SK-N-SH (cell line): ENCODE data around the gene CGB8. TPM values are rescaled to one million over a fixed set of nuclear protein-coding genes. Genes with fewer than 3 reads are reported as not detected.
A peak's percentile ranks its signal among the peaks of the same experiment; 100 is the strongest.

Experiments used
- CTCF ChIA-PET: fragments of 300-600, 350-600 bp; formaldehyde crosslinking; extraction: SDS; loops from one replicate; lab custom pipeline; 2021; lab: Yijun Ruan, JAX
- POLR2A ChIA-PET: fragments of 350-600 bp; sonication (Branson Sonifier 250); formaldehyde crosslinking; extraction: SDS; loops from one replicate; lab custom pipeline; 2020; ENCODE audit warnings: antibody characterized with exemption, inconsistent platforms; lab: Yijun Ruan, JAX
- DNase-seq: peaks from one replicate; pipeline ENCODE4 v3.0.0; 2012
- H2AFZ ChIP-seq: fragments of 200-600 bp; sonication (generic); 2 replicates; pipeline ENCODE4 v1.8.1; 2016; ENCODE audit warnings: antibody characterized with exemption, mild to moderate bottlenecking, low read depth
- H3F3A ChIP-seq: fragments of 200-600 bp; sonication (generic); replicated peaks from 2 replicates; pipeline ENCODE3; 2016; ENCODE audit warnings: antibody characterized with exemption, mild to moderate bottlenecking; ENCODE audit not compliant: insufficient read depth
- H3K27ac ChIP-seq, 2 experiments: fragments of 200-500 bp in 1 of 2; fragments of 200-600 bp in 1 of 2; sonication (Bioruptor generic) in 1 of 2; sonication (generic), shearing (Covaris generic) in 1 of 2; 2 replicates each; pipeline versions ENCODE4 v1.5.1 to v1.6.1; 2014 to 2016; ENCODE audit warnings: low read depth in 2 of 2, inconsistent platforms in 1 of 2, low read length in 1 of 2, mild to moderate bottlenecking in 1 of 2, mixed read lengths in 1 of 2
- H3K27me3 ChIP-seq: fragments of 200-600 bp; sonication (generic), shearing (Covaris generic); 2 replicates; pipeline ENCODE4 v1.6.1; 2016; ENCODE audit warnings: mixed run types; ENCODE audit not compliant: insufficient read depth
- H3K36me3 ChIP-seq, 2 experiments: fragments of 200-500 bp in 1 of 2; fragments of 200-600 bp in 1 of 2; sonication (Bioruptor generic) in 1 of 2; sonication (generic) in 1 of 2; replicated peaks in 1 of 2; 2 replicates each; pipeline versions ENCODE3 to v1.5.1; 2014 to 2016; ENCODE audit warnings: low read length in 1 of 2, mild to moderate bottlenecking in 1 of 2; ENCODE audit not compliant: insufficient read depth in 2 of 2, control insufficient read depth in 1 of 2
- H3K4me1 ChIP-seq, 2 experiments: fragments of 200-500 bp in 1 of 2; fragments of 200-600 bp in 1 of 2; sonication (Bioruptor generic) in 1 of 2; sonication (generic), shearing (Covaris generic) in 1 of 2; 2 replicates each; pipeline versions ENCODE4 v1.5.1 to v1.6.1; 2014 to 2016; ENCODE audit warnings: low read depth in 1 of 2, low read length in 1 of 2, mixed run types in 1 of 2; ENCODE audit not compliant: insufficient read depth in 2 of 2, control insufficient read depth in 1 of 2
- H3K4me2 ChIP-seq: fragments of 200-600 bp; sonication (generic), shearing (Covaris generic); 2 replicates; pipeline ENCODE4 v1.6.1; 2017; ENCODE audit warnings: mixed run types
- H3K4me3 ChIP-seq, 2 experiments: fragments of 200-500 bp in 1 of 2; fragments of 200-600 bp in 1 of 2; sonication (Bioruptor generic) in 1 of 2; sonication (generic), shearing (Covaris generic) in 1 of 2; 2 replicates each; pipeline versions ENCODE4 v1.5.1 to v1.8.1; 2014 to 2016; ENCODE audit warnings: low read depth in 2 of 2, inconsistent platforms in 1 of 2, low read length in 1 of 2, mild to moderate bottlenecking in 1 of 2, mixed read lengths in 1 of 2, moderate library complexity in 1 of 2
- H3K79me2 ChIP-seq: fragments of 200-600 bp; sonication (generic); 2 replicates; pipeline ENCODE4 v1.8.1; 2017; ENCODE audit warnings: mild to moderate bottlenecking; ENCODE audit not compliant: insufficient read depth
- H3K9ac ChIP-seq: fragments of 200-600 bp; sonication (generic); 2 replicates; pipeline ENCODE4 v1.6.1; 2017; ENCODE audit warnings: mixed run types
- H3K9me2 ChIP-seq: fragments of 200-600 bp; sonication (generic); 2 replicates; pipeline ENCODE4 v1.6.1; 2017; ENCODE audit warnings: mixed run types
- H3K9me3 ChIP-seq: fragments of 200-600 bp; sonication (generic); 2 replicates; pipeline ENCODE4 v1.6.1; 2017; ENCODE audit warnings: mixed run types, mild to moderate bottlenecking, moderate library complexity
- H4K20me1 ChIP-seq: fragments of 200-600 bp; sonication (generic); 2 replicates; pipeline ENCODE4 v1.6.1; 2017; ENCODE audit warnings: mild to moderate bottlenecking, mixed run types; ENCODE audit not compliant: insufficient read depth
- EZH2phosphoT487 ChIP-seq: fragments of 200-600 bp; sonication (generic); IDR thresholded peaks from 2 replicates; pipeline ENCODE4 v1.6.1; 2017; ENCODE audit warnings: low read depth, mixed run types, mild to moderate bottlenecking, antibody characterized with exemption, moderate library complexity, borderline replicate concordance
- FOXJ3 ChIP-seq: sonication (generic); formaldehyde crosslinking; IDR thresholded peaks from 2 replicates; pipeline ENCODE4 v1.5.1; 2020; ENCODE audit warnings: mild to moderate bottlenecking, missing genetic modification reagents
- GATA2 ChIP-seq: sonication (generic); formaldehyde crosslinking; IDR thresholded peaks from 2 replicates; pipeline ENCODE4 v1.5.0; 2020; ENCODE audit warnings: mild to moderate bottlenecking, missing genetic modification reagents
- MXI1 ChIP-seq: IDR thresholded peaks from 2 replicates; pipeline ENCODE4 v1.6.1; 2012; ENCODE audit warnings: mild to moderate bottlenecking, low read depth, low read length, improper control_type of control experiment
- PBX3 ChIP-seq: IDR thresholded peaks from 2 replicates; pipeline ENCODE4; 2012
- POLR2AphosphoS5 ChIP-seq: IDR thresholded peaks from 2 replicates; pipeline ENCODE4 v1.6.1; 2012; ENCODE audit warnings: low read depth, low read length
- TAF1 ChIP-seq: IDR thresholded peaks from 2 replicates; pipeline ENCODE4 v1.6.1; 2012; ENCODE audit warnings: low read depth, mild to moderate bottlenecking, low read length, moderate library complexity, borderline replicate concordance
- USF1 ChIP-seq: IDR thresholded peaks from 2 replicates; pipeline ENCODE4 v1.4.0; 2012; ENCODE audit warnings: low read depth, borderline replicate concordance
- YY1 ChIP-seq: IDR thresholded peaks from 2 replicates; pipeline ENCODE4 v1.4.0; 2012; ENCODE audit warnings: low read depth, mild to moderate bottlenecking
- ZBTB33 ChIP-seq: IDR thresholded peaks from 2 replicates; pipeline ENCODE4 v1.4.0; 2012; ENCODE audit warnings: low read depth, borderline replicate concordance
- WGBS: methylation state at CpG from one replicate; pipeline ENCODE4 v1.1.6; 2017; ENCODE audit warnings: low lambda C conversion rate; 5-methylcytosine and 5-hydroxymethylcytosine counted together
- polyA plus RNA-seq, 3 experiments: library from polyadenylated mRNA; depleted of rRNA; stranded (reverse); fragments of >200 nt; gene quantifications; 2 replicates each; pipeline ENCODE4 v1.2.3, GENCODE V29; 2012

The CGB8 gene
- polyA plus RNA-seq, 1 of the 3 experiments (the other 2 are of a cell fraction), result 0.13 TPM

- H3K9me3 ChIP-seq, result no peaks in the 10 kb centered on the region
- H4K20me1 ChIP-seq, result no peaks in the 10 kb centered on the region
- H3K9me2 ChIP-seq, result no peaks in the 10 kb centered on the region
- H3K36me3 ChIP-seq, result peaks cover 0 to 41% of the 10 kb centered on the region in 2 experiments
- no peaks in the 10 kb centered on the region for H3K79me2 ChIP-seq
- WGBS, result 95% methylated on average over 16 of the region's 18 CpGs
- no peak overlapping the region for H3K9ac ChIP-seq
- no peak overlapping the region for H3K27ac ChIP-seq
- H3K4me2 ChIP-seq, result no peak overlapping the region
- DNase-seq, result no peak
- no peaks in the 10 kb centered on the region for H3K27me3 ChIP-seq
- H2AFZ ChIP-seq, result no peak overlapping the region
- POLR2A ChIA-PET, result no interaction called here
- H3K4me3 ChIP-seq, result no peak overlapping the region
- peaks cover 0 to 24% of the 10 kb centered on the region in 2 experiments; a peak in 1 of 4 replicates for H3K4me1 ChIP-seq
- TF ChIP-seq PBX3, result no peak
- TF ChIP-seq FOXJ3 (CRISPR knock-in tag), result no peak
- TF ChIP-seq TAF1, result no peak
- CTCF ChIA-PET, result interaction anchor here (1.1 to 1.4 kb wide), 2 partner anchors 15 to 21 kb away, joined by 3 to 5 read pairs; partner anchors contain the start of gene RUVBL2
- peaks cover 12% of the 10 kb centered on the region for H3F3A ChIP-seq
Observed at GRCh38 chr19:49014870-49015255, 34.0 kb downstream of the CGB8 start.

- H3K9me3 ChIP-seq, result no peaks in the 10 kb centered on the region
- no peaks in the 10 kb centered on the region for H3K79me2 ChIP-seq
- H3K4me3 ChIP-seq, result no peak overlapping the region
- H3K9ac ChIP-seq, result no peak overlapping the region
- H3K9me2 ChIP-seq, result no peaks in the 10 kb centered on the region
- no peak for DNase-seq
- no peaks in the 10 kb centered on the region for H4K20me1 ChIP-seq
- peaks cover 10% of the 10 kb centered on the region for H3F3A ChIP-seq
- ChIA-PET CTCF (interaction anchor here (1.1 to 8.6 kb wide), 2 partner anchors 15 to 21 kb away, joined by 5 to 68 read pairs; partner anchors contain the start of gene RUVBL2), POLR2A (no interaction called here)
- H2AFZ ChIP-seq, result no peak overlapping the region
- TF ChIP-seq POLR2AphosphoS5, result 0 out of 2 replicates have a peak, but pooled peaks have one; percentile 5
- no peak for TF ChIP-seq FOXJ3 (CRISPR knock-in tag)
- TF ChIP-seq GATA2 (CRISPR knock-in tag), result no peak
- H3K27me3 ChIP-seq, result no peaks in the 10 kb centered on the region
- peaks cover 0 to 22% of the 10 kb centered on the region in 2 experiments; a peak in 1 of 4 replicates for H3K4me1 ChIP-seq
- H3K27ac ChIP-seq, result no peak overlapping the region
- WGBS, result 92% methylated on average over 16 of the region's 32 CpGs
- H3K36me3 ChIP-seq, result peaks cover 0 to 46% of the 10 kb centered on the region in 2 experiments
- no peak overlapping the region for H3K4me2 ChIP-seq
Observed at GRCh38 chr19:49014123-49014869, 34.6 kb downstream of the CGB8 start.

- no peak overlapping the region for H3K4me2 ChIP-seq
- no peaks in the 10 kb centered on the region for H3K27me3 ChIP-seq
- no peak overlapping the region for H3K27ac ChIP-seq
- H3K9ac ChIP-seq, result no peak overlapping the region
- ChIA-PET POLR2A (no interaction called here), CTCF (interaction anchor here (1.3 to 8.6 kb wide), 2 partner anchors 8 to 12 kb away, joined by 5 to 68 read pairs; no protein-coding TSS in a partner anchor)
- no peak overlapping the region for H3K4me3 ChIP-seq
- no peak overlapping the region for H2AFZ ChIP-seq
- H3K9me2 ChIP-seq, result no peaks in the 10 kb centered on the region
- H3K4me1 ChIP-seq, result no peaks in the 10 kb centered on the region
- H3K79me2 ChIP-seq, result no peaks in the 10 kb centered on the region
- H4K20me1 ChIP-seq, result no peaks in the 10 kb centered on the region
- no peaks in the 10 kb centered on the region for H3K9me3 ChIP-seq
- WGBS, result 90% methylated on average over 13 of the region's 17 CpGs
- peaks cover 7 to 55% of the 10 kb centered on the region in 2 experiments for H3K36me3 ChIP-seq
- H3F3A ChIP-seq, result peaks cover 7% of the 10 kb centered on the region
- DNase-seq, result no peak
- TF ChIP-seq YY1 (no peak), ZBTB33 (no peak), POLR2AphosphoS5 (no peak), MXI1 (no peak), USF1 (no peak), EZH2phosphoT487 (no peak), GATA2 (CRISPR knock-in tag) (no peak)
Observed at GRCh38 chr19:49011194-49011593, 37.7 kb downstream of the CGB8 start.
